SK-N-SH treated with all-trans-retinoic acid at 6 μM for 48 hours (cell line): Measurements from ENCODE around the gene CCDC88A.

Experiments
- ATAC-seq: fragments of 200-7000 bp; cut with Tn5 transposase; 3 replicates; pipeline ENCODE4 v1.9.1; 2020; ENCODE audit warnings: mild to moderate bottlenecking, moderate library complexity
- ARNTL ChIP-seq: fragments of 450-650 bp; formaldehyde crosslinking; IDR thresholded peaks from 2 replicates; pipeline ENCODE4 v1.5.0; 2020; ENCODE audit warnings: low read depth, mild to moderate bottlenecking, moderate library complexity, borderline replicate concordance
- CREB5 ChIP-seq: fragments of 250-450 bp; sonication (Bioruptor Pico); IDR thresholded peaks from 2 replicates; pipeline ENCODE4 v1.5.1; 2020; ENCODE audit warnings: low read depth, mild to moderate bottlenecking, moderate library complexity
- CSDC2 ChIP-seq: fragments of 250-450 bp; sonication (Bioruptor Pico); IDR thresholded peaks from 2 replicates; pipeline ENCODE4 v1.5.0; 2020; ENCODE audit warnings: mild to moderate bottlenecking, moderate library complexity
- CSRNP3 ChIP-seq: fragments of 250-450 bp; sonication (Bioruptor Pico); IDR thresholded peaks from 2 replicates; pipeline ENCODE4 v1.5.1; 2021; ENCODE audit warnings: mild to moderate bottlenecking, moderate library complexity
- GLIS3 ChIP-seq: fragments of 250-450 bp; sonication (Bioruptor Pico); IDR thresholded peaks from 2 replicates; pipeline ENCODE4 v1.5.0; 2020; ENCODE audit warnings: mild to moderate bottlenecking, moderate library complexity
- OSR1 ChIP-seq: fragments of 250-450 bp; sonication (Bioruptor Pico); IDR thresholded peaks from 2 replicates; pipeline ENCODE4 v1.8.0; 2022; ENCODE audit warnings: moderate library complexity, mild to moderate bottlenecking, inconsistent platforms
- PATZ1 ChIP-seq: fragments of 250-450 bp; sonication (Bioruptor Pico); IDR thresholded peaks from 2 replicates; pipeline ENCODE4 v1.8.0; 2020; ENCODE audit warnings: mild to moderate bottlenecking, moderate library complexity, borderline replicate concordance
- POU6F1 ChIP-seq: fragments of 250-450 bp; sonication (Bioruptor Pico); IDR thresholded peaks from 2 replicates; pipeline ENCODE4 v1.8.0; 2021; ENCODE audit warnings: low read depth, mild to moderate bottlenecking, moderate library complexity, borderline replicate concordance
- RARB ChIP-seq: fragments of 250-450 bp; sonication (Bioruptor Pico); IDR thresholded peaks from 2 replicates; pipeline ENCODE4 v1.8.0; 2021; ENCODE audit warnings: mild to moderate bottlenecking, moderate library complexity
- SNAI2 ChIP-seq: fragments of 250-450 bp; sonication (Bioruptor Pico); IDR thresholded peaks from 2 replicates; pipeline ENCODE4 v1.5.0; 2020; ENCODE audit warnings: mild to moderate bottlenecking, moderate library complexity
- TCF4 ChIP-seq: fragments of 250-450 bp; sonication (Bioruptor Pico); IDR thresholded peaks from 2 replicates; pipeline ENCODE4 v1.8.0; 2021; ENCODE audit warnings: mild to moderate bottlenecking, moderate library complexity, borderline replicate concordance
- TOX ChIP-seq: fragments of 250-450 bp; sonication (Bioruptor Pico); IDR thresholded peaks from 2 replicates; pipeline ENCODE4 v1.8.0; 2021; ENCODE audit warnings: mild to moderate bottlenecking, moderate library complexity, borderline replicate concordance
- ZC3H10 ChIP-seq: fragments of 250-450 bp; sonication (Bioruptor Pico); IDR thresholded peaks from 2 replicates; pipeline ENCODE4 v1.5.1; 2021; ENCODE audit warnings: mild to moderate bottlenecking, moderate library complexity
- ZFP3 ChIP-seq: fragments of 250-450 bp; sonication (Bioruptor Pico); IDR thresholded peaks from 2 replicates; pipeline ENCODE4 v1.5.0; 2020; ENCODE audit warnings: mild to moderate bottlenecking, moderate library complexity
- ZNF565 ChIP-seq: fragments of 450-650 bp; formaldehyde crosslinking; conservative IDR thresholded peaks from 2 replicates; pipeline ENCODE4 v1.5.0; 2020; ENCODE audit warnings: low read depth, mild to moderate bottlenecking, moderate library complexity
- ZNF70 ChIP-seq: fragments of 450-650 bp; formaldehyde crosslinking; IDR thresholded peaks from 2 replicates; pipeline ENCODE4 v1.5.0; 2020; ENCODE audit warnings: mild to moderate bottlenecking, moderate library complexity
- TF ChIP-seq, protein P1 (sequence below): fragments of 250-450 bp; sonication (Bioruptor Pico); IDR thresholded peaks from 2 replicates; pipeline ENCODE4 v1.5.0; 2020; ENCODE audit warnings: mild to moderate bottlenecking, moderate library complexity

CCDC88A gene

GRCh38 chr2:55408098-55408882 is 11.4 kb downstream of the CCDC88A start (continued):
- no peak for TF ChIP-seq PATZ1

DNA sequence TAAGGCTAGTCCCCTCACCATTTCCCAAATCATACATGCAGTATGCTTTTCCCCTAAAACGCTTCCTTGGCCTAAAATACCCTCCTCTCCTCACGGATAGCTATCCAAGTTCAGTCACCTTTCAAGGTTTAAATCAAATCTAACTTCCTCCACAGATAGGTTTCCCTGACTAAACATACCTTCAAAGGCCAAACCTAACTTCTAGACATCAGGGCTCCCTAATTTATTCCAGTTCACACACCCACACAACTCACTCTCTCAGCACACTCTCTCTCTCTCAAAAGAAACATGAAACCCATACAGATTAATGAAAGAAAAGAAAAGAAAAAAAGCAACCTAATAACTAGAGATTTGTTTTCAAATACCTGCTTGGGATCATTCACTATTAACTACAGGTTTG is 14.5 kb downstream of the CCDC88A start:
- ATAC-seq: no peak
- no peak for TF ChIP-seq ZFP3 (CRISPR knock-in tag)
- TF ChIP-seq, protein P1, sequence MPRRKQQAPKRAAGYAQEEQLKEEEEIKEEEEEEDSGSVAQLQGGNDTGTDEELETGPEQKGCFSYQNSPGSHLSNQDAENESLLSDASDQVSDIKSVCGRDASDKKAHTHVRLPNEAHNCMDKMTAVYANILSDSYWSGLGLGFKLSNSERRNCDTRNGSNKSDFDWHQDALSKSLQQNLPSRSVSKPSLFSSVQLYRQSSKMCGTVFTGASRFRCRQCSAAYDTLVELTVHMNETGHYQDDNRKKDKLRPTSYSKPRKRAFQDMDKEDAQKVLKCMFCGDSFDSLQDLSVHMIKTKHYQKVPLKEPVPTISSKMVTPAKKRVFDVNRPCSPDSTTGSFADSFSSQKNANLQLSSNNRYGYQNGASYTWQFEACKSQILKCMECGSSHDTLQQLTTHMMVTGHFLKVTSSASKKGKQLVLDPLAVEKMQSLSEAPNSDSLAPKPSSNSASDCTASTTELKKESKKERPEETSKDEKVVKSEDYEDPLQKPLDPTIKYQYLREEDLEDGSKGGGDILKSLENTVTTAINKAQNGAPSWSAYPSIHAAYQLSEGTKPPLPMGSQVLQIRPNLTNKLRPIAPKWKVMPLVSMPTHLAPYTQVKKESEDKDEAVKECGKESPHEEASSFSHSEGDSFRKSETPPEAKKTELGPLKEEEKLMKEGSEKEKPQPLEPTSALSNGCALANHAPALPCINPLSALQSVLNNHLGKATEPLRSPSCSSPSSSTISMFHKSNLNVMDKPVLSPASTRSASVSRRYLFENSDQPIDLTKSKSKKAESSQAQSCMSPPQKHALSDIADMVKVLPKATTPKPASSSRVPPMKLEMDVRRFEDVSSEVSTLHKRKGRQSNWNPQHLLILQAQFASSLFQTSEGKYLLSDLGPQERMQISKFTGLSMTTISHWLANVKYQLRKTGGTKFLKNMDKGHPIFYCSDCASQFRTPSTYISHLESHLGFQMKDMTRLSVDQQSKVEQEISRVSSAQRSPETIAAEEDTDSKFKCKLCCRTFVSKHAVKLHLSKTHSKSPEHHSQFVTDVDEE (CRISPR knock-in tag): no peak
- no peak for TF ChIP-seq PATZ1
- TF ChIP-seq TCF4 (CRISPR knock-in tag): no peak
- TF ChIP-seq SNAI2 (CRISPR knock-in tag): no peak
- no peak for TF ChIP-seq TOX (CRISPR knock-in tag)
- no peak for TF ChIP-seq CREB5 (CRISPR knock-in tag)
- no peak for TF ChIP-seq CSRNP3 (CRISPR knock-in tag)
- TF ChIP-seq ZC3H10 (CRISPR knock-in tag): no peak
- no peak for TF ChIP-seq ZNF565 (CRISPR knock-in tag)
- TF ChIP-seq ARNTL (CRISPR knock-in tag): no peak
- TF ChIP-seq GLIS3 (CRISPR knock-in tag): no peak
- TF ChIP-seq OSR1 (CRISPR knock-in tag): no peak
- TF ChIP-seq POU6F1: no peak
- TF ChIP-seq ZNF70: no peak

DNA sequence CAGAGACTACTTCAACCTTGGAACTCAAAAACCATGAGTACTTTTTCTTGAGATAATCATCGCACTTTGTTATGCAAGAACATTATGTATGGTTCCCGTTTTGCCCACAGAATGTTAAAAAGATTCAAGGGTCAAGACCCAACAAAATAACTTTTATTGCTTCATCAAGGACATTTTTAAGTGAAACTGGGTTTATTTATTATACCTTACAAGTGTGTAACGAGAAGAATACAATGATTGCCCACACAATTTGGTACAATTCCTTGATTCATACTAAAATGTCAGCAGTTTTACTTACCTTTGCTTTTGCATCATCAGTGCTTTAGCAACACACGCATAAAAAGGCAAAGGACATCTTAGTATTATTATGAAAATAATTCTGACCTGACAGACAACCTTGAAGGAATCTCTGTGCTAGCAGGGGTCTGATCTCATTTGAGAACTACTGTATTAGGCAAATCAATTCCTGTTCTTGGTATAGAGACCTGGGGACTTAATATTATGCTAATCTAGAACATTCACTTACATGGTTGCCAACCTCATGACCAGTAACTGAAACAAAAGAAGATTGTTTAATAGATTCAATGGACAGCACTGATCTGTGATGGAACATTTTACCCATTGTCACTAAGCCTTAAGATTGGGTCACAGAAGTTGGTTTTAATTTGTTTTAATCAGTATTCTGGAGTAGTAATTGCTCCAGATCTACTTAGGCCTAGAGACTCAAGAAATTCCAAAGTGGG is 16.2 kb downstream of the CCDC88A start:
- ATAC-seq: no peak
- TF ChIP-seq GLIS3 (CRISPR knock-in tag) (no peak), CSRNP3 (CRISPR knock-in tag) (no peak), CREB5 (CRISPR knock-in tag) (no peak), ZNF70 (no peak), CSDC2 (no peak), RARB (CRISPR knock-in tag) (no peak), PATZ1 (no peak)
